Hepatocyte (in vitro differentiated cells): ENCODE measurements around the gene CLMP. TPM values are rescaled to one million over a fixed set of nuclear protein-coding genes. Genes with fewer than 3 reads are reported as not detected.

ENCODE experiments used
- DNase-seq: peaks from one replicate; pipeline ENCODE4 v3.0.0-alpha.2; 2016; ENCODE audit warnings: low spot score
- H2AFZ ChIP-seq: fragments of 200-600 bp; sonication (generic); 2 replicates; pipeline ENCODE4 v1.6.0; 2016; ENCODE audit warnings: antibody characterized with exemption, mild to moderate bottlenecking
- H3K27ac ChIP-seq: fragments of 200-600 bp; sonication (generic); 2 replicates; pipeline ENCODE4 v1.5.1; 2016; ENCODE audit warnings: mild to moderate bottlenecking
- H3K27me3 ChIP-seq: fragments of 200-600 bp; sonication (generic); 2 replicates; pipeline ENCODE4 v1.6.1; 2016
- H3K36me3 ChIP-seq: fragments of 200-600 bp; sonication (generic); replicated peaks from 2 replicates; pipeline ENCODE4 v1.5.1; 2016; ENCODE audit warnings: low read depth; ENCODE audit not compliant: insufficient read depth
- H3K4me1 ChIP-seq: fragments of 200-600 bp; sonication (generic); 2 replicates; pipeline ENCODE4 v1.5.1; 2016; ENCODE audit warnings: mild to moderate bottlenecking, moderate library complexity; ENCODE audit not compliant: insufficient read depth
- H3K4me2 ChIP-seq: fragments of 200-600 bp; sonication (generic); 2 replicates; pipeline ENCODE4 v1.6.0; 2016
- H3K4me3 ChIP-seq: fragments of 200-600 bp; sonication (generic); 2 replicates; pipeline ENCODE4 v1.5.1; 2016; ENCODE audit warnings: mild to moderate bottlenecking
- H3K79me2 ChIP-seq: fragments of 200-600 bp; sonication (generic); 2 replicates; pipeline ENCODE4 v1.6.0; 2017; ENCODE audit warnings: mild to moderate bottlenecking
- H3K9me2 ChIP-seq: fragments of 200-600 bp; sonication (generic); replicated peaks from 2 replicates; pipeline ENCODE4 v1.6.0; 2017; ENCODE audit warnings: mild to moderate bottlenecking; ENCODE audit not compliant: insufficient read depth
- H3K9me3 ChIP-seq: fragments of 200-600 bp; sonication (generic); 2 replicates; pipeline ENCODE4 v1.5.1; 2016; ENCODE audit warnings: low read depth, mild to moderate bottlenecking
- H4K20me1 ChIP-seq: fragments of 200-600 bp; sonication (generic); 2 replicates; pipeline ENCODE4 v1.6.0; 2016; ENCODE audit warnings: mild to moderate bottlenecking; ENCODE audit not compliant: insufficient read depth, poor library complexity, severe bottlenecking
- EZH2 ChIP-seq: fragments of 200-600 bp; sonication (generic); IDR thresholded peaks from 2 replicates; pipeline ENCODE4 v1.6.1; 2016; ENCODE audit warnings: antibody characterized with exemption, mild to moderate bottlenecking, borderline replicate concordance
- EZH2phosphoT487 ChIP-seq: fragments of 200-600 bp; sonication (generic); IDR thresholded peaks from one replicate; pipeline ENCODE4 v1.6.1; 2018; ENCODE audit warnings: antibody characterized with exemption, mild to moderate bottlenecking, low read depth, moderate library complexity; ENCODE audit not compliant: unreplicated experiment, severe bottlenecking
- WGBS: methylation state at CpG from one replicate; pipeline ENCODE4 v1.1.6; 2016; ENCODE audit warnings: low lambda C conversion rate; ENCODE audit errors: missing lambda C conversion rate; 5-methylcytosine and 5-hydroxymethylcytosine counted together
- polyA plus RNA-seq: library from polyadenylated mRNA; unstranded; fragments of >200 nt; fragmentation: Nextera tagmentation; extraction: Ambion mirVana; gene quantifications from 2 replicates; pipeline ENCODE4 v1.2.1, GENCODE V29; 2016
- total RNA-seq: library from RNA; depleted of rRNA; stranded (reverse); fragments of >200 nt; gene quantifications from 2 replicates; pipeline ENCODE4 v1.2.3, GENCODE V29; 2014
- TF ChIP-seq, protein P1 (sequence below): fragments of 200-600 bp; sonication (generic); IDR thresholded peaks from 2 replicates; pipeline ENCODE4 v1.5.1; 2016; ENCODE audit warnings: antibody characterized with exemption, mild to moderate bottlenecking; ENCODE audit not compliant: poor library complexity

The CLMP gene
- total and polyA plus RNA-seq, 2 experiments from 2014 or later: 23.3 to 59.4 TPM

DNA sequence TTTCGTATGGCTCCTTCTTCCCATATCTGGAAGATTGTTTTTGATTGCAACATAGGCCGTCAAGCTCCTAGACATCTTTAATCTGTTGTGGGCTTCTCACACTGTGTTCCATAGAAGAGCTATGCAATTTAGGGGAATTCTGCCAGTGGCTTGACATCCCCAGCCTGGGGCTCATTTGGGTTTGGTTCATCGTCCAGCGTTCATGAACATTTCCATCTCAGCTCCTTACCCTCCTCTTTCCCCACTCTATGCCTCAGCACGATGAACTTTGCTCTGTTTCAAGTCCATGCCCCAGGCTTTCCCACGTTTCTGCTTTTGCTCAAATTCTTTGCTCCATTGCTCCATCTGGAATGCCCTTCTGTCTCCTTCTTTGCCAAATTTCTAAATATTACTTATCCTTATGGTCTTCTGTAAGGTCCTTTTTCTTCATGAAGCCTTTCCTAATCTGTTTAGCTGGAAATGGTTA, 26.1 kb upstream of the CLMP start:
- H4K20me1 ChIP-seq: no peaks in the 10 kb centered on the region
- no peaks in the 10 kb centered on the region for H3K27me3 ChIP-seq
- no peaks in the 10 kb centered on the region for H3K79me2 ChIP-seq
- H3K27ac ChIP-seq: peak overlapping the region; percentile 58
- no peak overlapping the region for H3K4me3 ChIP-seq
- TF ChIP-seq EZH2: no peak
- no peak for TF ChIP-seq EZH2phosphoT487
- TF ChIP-seq, protein P1, sequence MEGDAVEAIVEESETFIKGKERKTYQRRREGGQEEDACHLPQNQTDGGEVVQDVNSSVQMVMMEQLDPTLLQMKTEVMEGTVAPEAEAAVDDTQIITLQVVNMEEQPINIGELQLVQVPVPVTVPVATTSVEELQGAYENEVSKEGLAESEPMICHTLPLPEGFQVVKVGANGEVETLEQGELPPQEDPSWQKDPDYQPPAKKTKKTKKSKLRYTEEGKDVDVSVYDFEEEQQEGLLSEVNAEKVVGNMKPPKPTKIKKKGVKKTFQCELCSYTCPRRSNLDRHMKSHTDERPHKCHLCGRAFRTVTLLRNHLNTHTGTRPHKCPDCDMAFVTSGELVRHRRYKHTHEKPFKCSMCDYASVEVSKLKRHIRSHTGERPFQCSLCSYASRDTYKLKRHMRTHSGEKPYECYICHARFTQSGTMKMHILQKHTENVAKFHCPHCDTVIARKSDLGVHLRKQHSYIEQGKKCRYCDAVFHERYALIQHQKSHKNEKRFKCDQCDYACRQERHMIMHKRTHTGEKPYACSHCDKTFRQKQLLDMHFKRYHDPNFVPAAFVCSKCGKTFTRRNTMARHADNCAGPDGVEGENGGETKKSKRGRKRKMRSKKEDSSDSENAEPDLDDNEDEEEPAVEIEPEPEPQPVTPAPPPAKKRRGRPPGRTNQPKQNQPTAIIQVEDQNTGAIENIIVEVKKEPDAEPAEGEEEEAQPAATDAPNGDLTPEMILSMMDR: no peak
- H3K4me1 ChIP-seq: peaks cover 25% of the 10 kb centered on the region
- H3K9me2 ChIP-seq: no peaks in the 10 kb centered on the region
- WGBS: 70% methylated on average over 6 of the region's 6 CpGs
- no peak overlapping the region for H3K4me2 ChIP-seq
- H2AFZ ChIP-seq: no peak overlapping the region
- H3K36me3 ChIP-seq: no peaks in the 10 kb centered on the region
- no peaks in the 10 kb centered on the region for H3K9me3 ChIP-seq
- DNase-seq: no peak

DNA sequence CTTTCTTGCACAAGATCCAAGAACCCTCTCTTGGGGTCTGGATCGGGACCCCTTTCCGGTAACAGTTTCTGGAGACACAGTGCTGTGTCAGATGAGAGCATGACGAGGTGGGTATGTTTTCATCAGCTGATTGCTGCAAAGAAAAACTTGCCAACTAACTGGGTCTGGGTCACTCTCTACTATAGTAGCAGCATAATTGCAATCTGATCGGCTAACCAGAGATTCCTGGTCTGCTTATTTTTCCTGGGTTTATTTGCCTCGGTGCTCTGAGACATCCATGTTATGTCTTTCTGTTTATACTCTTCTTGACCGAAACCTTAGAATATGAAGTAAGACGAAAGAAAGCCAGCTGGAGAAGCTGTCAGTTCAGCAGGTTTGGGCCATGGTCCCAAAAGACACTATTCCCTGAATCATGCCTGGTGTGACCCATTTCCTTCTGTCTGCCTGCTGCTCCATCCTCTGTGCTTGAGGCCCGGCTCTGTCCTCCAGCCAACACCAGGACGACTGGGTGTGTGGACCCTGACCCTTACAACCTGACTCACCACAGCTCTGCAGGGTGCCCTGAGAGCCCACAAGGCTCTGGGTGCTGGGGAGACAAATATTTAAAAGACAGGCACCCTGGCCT, 24.1 kb upstream of the CLMP start:
- Histone ChIP-seq H3K4me3 (no peak overlapping the region), H3K9me2 (no peaks in the 10 kb centered on the region), H3K4me2 (no peak overlapping the region), H3K27ac (peak overlapping the region; percentile 84), H3K36me3 (no peaks in the 10 kb centered on the region), H3K27me3 (no peaks in the 10 kb centered on the region), H4K20me1 (no peaks in the 10 kb centered on the region), H3K4me1 (peaks cover 25% of the 10 kb centered on the region), H3K9me3 (no peaks in the 10 kb centered on the region), H2AFZ (no peak overlapping the region), H3K79me2 (no peaks in the 10 kb centered on the region)
- 67% methylated on average over 9 of the region's 9 CpGs for WGBS
- DNase-seq: peak; percentile 49
- TF ChIP-seq EZH2: no peak
- TF ChIP-seq EZH2phosphoT487: no peak
- TF ChIP-seq, protein P1: no peak

DNA sequence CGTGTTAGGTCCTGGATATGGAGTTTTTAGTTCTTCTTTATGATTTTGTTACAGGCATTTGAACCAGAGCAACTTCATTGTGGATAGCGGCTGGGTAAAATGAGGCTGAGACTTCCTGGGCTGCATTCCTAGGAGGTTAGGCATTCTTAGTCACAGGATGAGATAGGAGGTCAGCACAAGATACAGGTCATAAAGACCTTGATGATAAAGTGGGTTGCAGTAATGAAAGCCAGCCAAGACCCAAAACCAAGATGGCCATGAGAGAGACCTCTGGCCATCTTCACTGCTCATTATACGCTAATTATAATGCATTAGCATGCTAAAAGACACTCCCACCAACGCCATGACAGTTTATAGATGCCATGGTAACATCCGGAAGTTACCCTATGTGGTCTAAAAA, 23.4 kb upstream of the CLMP start:
- no peaks in the 10 kb centered on the region for H3K36me3 ChIP-seq
- H3K4me3 ChIP-seq: no peak overlapping the region
- peak overlapping the region; percentile 84 for H3K27ac ChIP-seq
- no peaks in the 10 kb centered on the region for H3K9me2 ChIP-seq
- peaks cover 25% of the 10 kb centered on the region for H3K4me1 ChIP-seq
- no peaks in the 10 kb centered on the region for H3K9me3 ChIP-seq
- 75% methylated on average over 5 of the region's 5 CpGs for WGBS
- H3K27me3 ChIP-seq: no peaks in the 10 kb centered on the region
- no peak for DNase-seq
- no peak overlapping the region for H3K4me2 ChIP-seq
- H2AFZ ChIP-seq: no peak overlapping the region
- H3K79me2 ChIP-seq: no peaks in the 10 kb centered on the region
- no peak for TF ChIP-seq EZH2phosphoT487
- no peak for TF ChIP-seq EZH2
- TF ChIP-seq, protein P1: no peak
- H4K20me1 ChIP-seq: no peaks in the 10 kb centered on the region
